Neural progenitor cell (in vitro differentiated cells): ENCODE data around the gene TBCD. TPM values are rescaled to one million over a fixed set of nuclear protein-coding genes. Genes with fewer than 3 reads are reported as not detected.

Source experiments
- DNase-seq: peaks from one replicate; pipeline ENCODE4 v3.0.0-alpha.2; 2016; ENCODE audit warnings: low spot score
- H2AFZ ChIP-seq: fragments of 200-600 bp; sonication (generic); replicated peaks from 2 replicates; pipeline ENCODE4 v1.6.1; 2016; ENCODE audit warnings: antibody characterized with exemption
- H3F3A ChIP-seq: fragments of 200-600 bp; sonication (generic); 2 replicates; pipeline ENCODE4 v1.6.1; 2016; ENCODE audit warnings: antibody characterized with exemption, low read depth
- H3K27ac ChIP-seq: fragments of 200-600 bp; sonication (generic); 2 replicates; pipeline ENCODE4 v1.5.1; 2016; ENCODE audit warnings: mild to moderate bottlenecking
- H3K27me3 ChIP-seq: fragments of 200-600 bp; sonication (generic); 2 replicates; pipeline ENCODE4 v1.6.1; 2016; ENCODE audit warnings: mild to moderate bottlenecking, moderate library complexity
- H3K36me3 ChIP-seq: fragments of 200-600 bp; sonication (generic); 2 replicates; pipeline ENCODE4 v1.5.1; 2016
- H3K4me1 ChIP-seq: fragments of 200-600 bp; sonication (generic); 2 replicates; pipeline ENCODE4 v1.6.1; 2016; ENCODE audit warnings: mixed run types
- H3K4me2 ChIP-seq: fragments of 200-600 bp; sonication (generic); 2 replicates; pipeline ENCODE4 v1.6.1; 2016
- H3K4me3 ChIP-seq: fragments of 200-600 bp; sonication (generic); 2 replicates; pipeline ENCODE4 v1.5.1; 2016
- H3K79me2 ChIP-seq: fragments of 200-600 bp; sonication (generic); 2 replicates; pipeline ENCODE4 v1.6.1; 2016; ENCODE audit warnings: low read depth
- H3K9ac ChIP-seq: fragments of 200-600 bp; sonication (generic); 2 replicates; pipeline ENCODE4 v1.6.1; 2016
- H3K9me3 ChIP-seq: fragments of 200-600 bp; sonication (generic); 2 replicates; pipeline ENCODE4 v1.5.1; 2016; ENCODE audit warnings: low read depth
- H4K20me1 ChIP-seq: fragments of 200-600 bp; sonication (generic); 2 replicates; pipeline ENCODE4 v1.6.1; 2016; ENCODE audit warnings: low read depth
- H3K27ac Mint-ChIP-seq: 3 replicates; pipeline ENCODE4 v1.8.0; 2021; ENCODE audit warnings: mixed read lengths
- H3K27me3 Mint-ChIP-seq: 2 replicates; pipeline ENCODE4 v1.8.0; 2022; ENCODE audit warnings: low read depth, mild to moderate bottlenecking, inconsistent platforms, moderate library complexity, mixed read lengths; ENCODE audit not compliant: insufficient read depth
- H3K36me3 Mint-ChIP-seq: 3 replicates; pipeline ENCODE4 v1.8.0; 2021; ENCODE audit warnings: mixed read lengths
- H3K4me1 Mint-ChIP-seq: 3 replicates; pipeline ENCODE4 v1.8.0; 2021; ENCODE audit warnings: mixed read lengths
- H3K4me3 Mint-ChIP-seq: 3 replicates; pipeline ENCODE4 v1.8.0; 2021; ENCODE audit warnings: mild to moderate bottlenecking, moderate library complexity, mixed read lengths
- H3K9me3 Mint-ChIP-seq: 3 replicates; pipeline ENCODE4 v1.8.0; 2020; ENCODE audit warnings: mixed read lengths
- EZH2 ChIP-seq: fragments of 200-600 bp; sonication (generic); IDR thresholded peaks from 2 replicates; pipeline ENCODE4 v1.6.1; 2017; ENCODE audit warnings: antibody characterized with exemption, mild to moderate bottlenecking, moderate library complexity
- EZH2phosphoT487 ChIP-seq: fragments of 200-600 bp; sonication (generic); IDR thresholded peaks from 2 replicates; pipeline ENCODE4 v1.6.1; 2017; ENCODE audit warnings: antibody characterized with exemption
- total RNA-seq: library from RNA; depleted of rRNA; stranded (reverse); fragments of >200 nt; gene quantifications from 2 replicates; pipeline ENCODE4 v1.2.3, GENCODE V29; 2015; ENCODE audit warnings: low replicate concordance
- TF ChIP-seq, protein P1 (sequence below): fragments of 200-600 bp; sonication (generic); IDR thresholded peaks from 2 replicates; pipeline ENCODE4 v1.5.1; 2017; ENCODE audit warnings: antibody characterized with exemption, mild to moderate bottlenecking

TBCD gene
- 76.4 and 85.0 TPM in 2 replicates for total RNA-seq

- H3K4me1 ChIP-seq, result peaks cover 28% of the 10 kb centered on the region
- TF ChIP-seq EZH2phosphoT487 (no peak), EZH2 (peak; percentile 10)
- H3K9ac ChIP-seq, result peak within 1 kb of the TSS; percentile 2
- Mint-ChIP-seq H3K27me3 (peaks cover 6% of the 10 kb centered on the region), H3K27ac (peak within 1 kb of the TSS; percentile 13), H3K4me1 (peaks cover 34% of the 10 kb centered on the region), H3K9me3 (peaks cover 8% of the 10 kb centered on the region), H3K4me3 (peak within 1 kb of the TSS; percentile 95), H3K36me3 (peaks cover 7% of the 10 kb centered on the region)
- no peak within 1 kb of the TSS for H3K27ac ChIP-seq
- peaks cover 27% of the 10 kb centered on the region for H3K27me3 ChIP-seq
- peaks cover 33% of the 10 kb centered on the region for H3F3A ChIP-seq
- peak within 1 kb of the TSS; percentile 98 for H3K4me3 ChIP-seq
- DNase-seq, result peak; percentile 95
- H3K4me2 ChIP-seq, result peak within 1 kb of the TSS; percentile 90
- H4K20me1 ChIP-seq, result peaks cover 37% of the 10 kb centered on the region
- H3K79me2 ChIP-seq, result peaks cover 43% of the 10 kb centered on the region
- H3K9me3 ChIP-seq, result no peaks in the 10 kb centered on the region
- H3K36me3 ChIP-seq, result no peaks in the 10 kb centered on the region
- peak within 1 kb of the TSS; percentile 95 for H2AFZ ChIP-seq
These were observed at the start of gene TBCD for GRCh38 chr17:82751571-82752370. Gene TBCD, plus strand, starts transcription at chr17:82752065. Its CDS starts 129 bp downstream, at chr17:82752194.

- TF ChIP-seq, protein P1, sequence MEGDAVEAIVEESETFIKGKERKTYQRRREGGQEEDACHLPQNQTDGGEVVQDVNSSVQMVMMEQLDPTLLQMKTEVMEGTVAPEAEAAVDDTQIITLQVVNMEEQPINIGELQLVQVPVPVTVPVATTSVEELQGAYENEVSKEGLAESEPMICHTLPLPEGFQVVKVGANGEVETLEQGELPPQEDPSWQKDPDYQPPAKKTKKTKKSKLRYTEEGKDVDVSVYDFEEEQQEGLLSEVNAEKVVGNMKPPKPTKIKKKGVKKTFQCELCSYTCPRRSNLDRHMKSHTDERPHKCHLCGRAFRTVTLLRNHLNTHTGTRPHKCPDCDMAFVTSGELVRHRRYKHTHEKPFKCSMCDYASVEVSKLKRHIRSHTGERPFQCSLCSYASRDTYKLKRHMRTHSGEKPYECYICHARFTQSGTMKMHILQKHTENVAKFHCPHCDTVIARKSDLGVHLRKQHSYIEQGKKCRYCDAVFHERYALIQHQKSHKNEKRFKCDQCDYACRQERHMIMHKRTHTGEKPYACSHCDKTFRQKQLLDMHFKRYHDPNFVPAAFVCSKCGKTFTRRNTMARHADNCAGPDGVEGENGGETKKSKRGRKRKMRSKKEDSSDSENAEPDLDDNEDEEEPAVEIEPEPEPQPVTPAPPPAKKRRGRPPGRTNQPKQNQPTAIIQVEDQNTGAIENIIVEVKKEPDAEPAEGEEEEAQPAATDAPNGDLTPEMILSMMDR, result no peak
- TF ChIP-seq EZH2phosphoT487, result no peak
- no peak for TF ChIP-seq EZH2
- H3K4me3 Mint-ChIP-seq, result no peak overlapping the region
These were observed 49.5 kb upstream of the TBCD start for GRCh38 chr17:82702231-82702927.

DNA sequence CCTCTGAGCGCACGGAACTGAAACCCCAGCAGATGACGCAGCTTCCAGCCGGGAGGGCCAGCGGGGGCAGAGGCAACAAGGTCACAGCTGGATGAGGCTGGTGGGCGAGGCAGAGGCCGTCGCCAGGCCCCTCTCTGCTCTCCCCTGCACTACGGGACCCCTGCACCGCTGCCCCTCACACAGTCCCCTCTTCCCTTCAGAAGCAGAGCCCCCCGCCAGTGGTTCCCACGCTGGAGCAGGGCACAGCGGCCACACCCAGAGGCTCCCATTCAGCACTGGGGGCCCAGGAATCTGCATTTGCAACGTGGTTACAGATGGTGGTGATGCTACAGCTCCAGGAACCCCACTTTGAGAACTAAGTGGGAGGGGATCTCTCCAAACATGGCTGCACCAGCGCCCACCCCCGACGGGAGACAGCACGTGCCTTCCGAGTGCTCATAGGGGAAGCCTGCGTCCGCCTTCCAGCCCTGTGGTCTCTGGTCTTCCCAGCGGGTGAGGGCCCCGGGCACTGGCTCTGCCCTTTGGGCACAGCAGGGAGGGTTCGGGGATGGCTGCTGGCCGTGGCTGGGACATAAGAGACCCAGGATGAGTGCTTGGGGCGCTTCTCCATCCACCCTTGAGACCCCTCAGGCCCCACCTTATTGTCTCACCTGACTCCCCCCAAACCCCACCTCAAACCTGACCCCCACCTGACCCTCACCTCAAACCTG, 48.7 kb upstream of the TBCD start:
- peaks cover 3% of the 10 kb centered on the region for H3F3A ChIP-seq
- no peaks in the 10 kb centered on the region for H3K79me2 ChIP-seq
- no peaks in the 10 kb centered on the region for H3K9me3 Mint-ChIP-seq
- H3K27ac Mint-ChIP-seq, result no peak overlapping the region
- H3K36me3 ChIP-seq, result no peaks in the 10 kb centered on the region
- peaks cover 4% of the 10 kb centered on the region for H4K20me1 ChIP-seq
- H3K4me1 Mint-ChIP-seq, result peaks cover 14% of the 10 kb centered on the region
- H3K9me3 ChIP-seq, result no peaks in the 10 kb centered on the region
- DNase-seq, result no peak
- no peak overlapping the region for H3K9ac ChIP-seq
- H3K27me3 ChIP-seq, result peaks cover 28% of the 10 kb centered on the region
- H3K4me2 ChIP-seq, result no peak overlapping the region
- H3K4me3 ChIP-seq, result no peak overlapping the region
- no peak overlapping the region for H3K27ac ChIP-seq
- H3K4me3 Mint-ChIP-seq, result no peak overlapping the region
- H2AFZ ChIP-seq, result no peak overlapping the region
- H3K36me3 Mint-ChIP-seq, result no peaks in the 10 kb centered on the region
- TF ChIP-seq EZH2phosphoT487 (no peak), EZH2 (no peak)
- TF ChIP-seq, protein P1, result no peak
- no peaks in the 10 kb centered on the region for H3K4me1 ChIP-seq
- H3K27me3 Mint-ChIP-seq, result peaks cover 25% of the 10 kb centered on the region

More at GRCh38 chr17:82702231-82702927, 49.5 kb upstream of the TBCD start:
- no peaks in the 10 kb centered on the region for H3K9me3 ChIP-seq
- H3K79me2 ChIP-seq, result no peaks in the 10 kb centered on the region
- no peak for DNase-seq
- Mint-ChIP-seq H3K36me3 (no peaks in the 10 kb centered on the region), H3K4me1 (peaks cover 9% of the 10 kb centered on the region), H3K27me3 (peaks cover 21% of the 10 kb centered on the region), H3K27ac (no peak overlapping the region), H3K9me3 (no peaks in the 10 kb centered on the region)
- peaks cover 36% of the 10 kb centered on the region for H3K27me3 ChIP-seq
- H3K4me3 ChIP-seq, result no peak overlapping the region
- peaks cover 4% of the 10 kb centered on the region for H3K4me1 ChIP-seq
- no peak overlapping the region for H2AFZ ChIP-seq
- H3K9ac ChIP-seq, result no peak overlapping the region
- peaks cover 4% of the 10 kb centered on the region for H4K20me1 ChIP-seq
- no peaks in the 10 kb centered on the region for H3K36me3 ChIP-seq
- H3K4me2 ChIP-seq, result no peak overlapping the region
- H3F3A ChIP-seq, result peaks cover 3% of the 10 kb centered on the region
- H3K27ac ChIP-seq, result no peak overlapping the region
